NCI-H2107 (cell line): Measurements from ENCODE around the gene CREBBP.

ENCODE experiments used
- DNase-seq: peaks from one replicate; lab custom pipeline; 2025; lab: John Stamatoyannopoulos, UW

Gene CREBBP

DNA sequence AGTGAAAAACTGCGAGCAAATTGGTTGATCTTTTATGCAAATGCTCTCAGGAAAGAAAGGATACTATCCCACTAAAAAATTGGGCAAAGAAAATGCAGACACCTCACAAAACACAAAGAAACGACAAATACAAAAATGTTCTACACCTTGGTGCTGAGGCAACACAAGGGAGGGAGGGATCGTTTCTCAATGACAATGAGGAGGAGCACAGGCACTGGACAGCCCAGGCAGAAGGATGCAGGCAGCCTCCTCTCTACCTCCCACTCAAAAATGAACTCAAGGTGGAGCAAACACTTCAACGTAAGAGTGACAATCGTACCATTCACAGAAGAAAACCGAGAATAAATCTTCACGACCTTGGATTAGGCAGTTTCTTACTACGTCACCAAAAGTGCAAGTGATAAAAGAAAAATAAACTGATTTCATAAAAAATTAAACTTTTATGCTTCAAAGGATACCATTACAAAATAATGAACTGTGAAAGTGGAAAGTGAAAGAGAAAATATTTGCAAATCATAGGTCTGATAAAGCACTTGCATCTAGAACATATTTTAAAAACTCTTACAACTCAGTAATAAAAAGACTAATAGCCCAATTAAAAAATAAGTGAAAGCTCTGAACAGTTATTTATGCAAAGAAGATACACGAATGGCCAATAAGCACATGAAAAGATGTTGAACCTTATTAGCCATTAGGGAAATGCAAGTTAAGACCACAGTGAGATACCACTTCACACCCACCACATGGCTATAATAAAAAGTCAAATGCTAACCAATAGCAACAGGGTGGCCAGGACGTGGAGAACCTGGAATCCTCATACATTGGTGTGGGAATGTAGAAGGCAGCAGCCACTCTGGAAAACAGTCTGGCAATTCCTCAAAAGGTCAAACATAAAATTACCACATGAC lies 82.4 kb downstream of the CREBBP start:
- DNase-seq = no peak

GRCh38 chr16:3797473-3797872 lies 83.0 kb downstream of the CREBBP start:
- no peak for DNase-seq

DNA sequence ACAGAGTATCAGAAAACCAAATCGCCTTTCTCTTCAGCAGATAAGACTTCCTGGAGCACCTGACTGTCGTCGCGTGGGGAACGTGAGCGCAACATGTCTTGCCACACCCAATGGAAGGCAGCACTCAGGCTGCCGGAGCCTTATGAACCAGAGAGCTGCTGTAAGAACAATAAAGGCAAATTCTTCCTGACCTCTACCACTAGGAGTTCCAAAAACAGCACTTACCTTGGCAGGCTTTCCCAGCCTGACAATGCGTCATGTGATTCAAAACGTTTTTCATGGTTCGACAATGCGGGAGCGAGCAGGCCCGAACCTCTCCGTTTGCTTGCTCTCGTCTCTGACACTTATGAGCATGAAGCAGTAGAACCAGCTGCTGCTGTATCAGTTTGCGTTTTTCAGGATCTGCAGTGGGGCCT lies 87.3 kb downstream of the CREBBP start:
- DNase-seq = no peak

- no peak for DNase-seq
Measured at GRCh38 chr16:3792472-3793012, 88.0 kb downstream of the CREBBP start.

- DNase-seq = no peak
Measured at GRCh38 chr16:3791701-3792100, 88.8 kb downstream of the CREBBP start.

GRCh38 chr16:3789375-3790099 lies 91.0 kb downstream of the CREBBP start:
- no peak for DNase-seq

DNA sequence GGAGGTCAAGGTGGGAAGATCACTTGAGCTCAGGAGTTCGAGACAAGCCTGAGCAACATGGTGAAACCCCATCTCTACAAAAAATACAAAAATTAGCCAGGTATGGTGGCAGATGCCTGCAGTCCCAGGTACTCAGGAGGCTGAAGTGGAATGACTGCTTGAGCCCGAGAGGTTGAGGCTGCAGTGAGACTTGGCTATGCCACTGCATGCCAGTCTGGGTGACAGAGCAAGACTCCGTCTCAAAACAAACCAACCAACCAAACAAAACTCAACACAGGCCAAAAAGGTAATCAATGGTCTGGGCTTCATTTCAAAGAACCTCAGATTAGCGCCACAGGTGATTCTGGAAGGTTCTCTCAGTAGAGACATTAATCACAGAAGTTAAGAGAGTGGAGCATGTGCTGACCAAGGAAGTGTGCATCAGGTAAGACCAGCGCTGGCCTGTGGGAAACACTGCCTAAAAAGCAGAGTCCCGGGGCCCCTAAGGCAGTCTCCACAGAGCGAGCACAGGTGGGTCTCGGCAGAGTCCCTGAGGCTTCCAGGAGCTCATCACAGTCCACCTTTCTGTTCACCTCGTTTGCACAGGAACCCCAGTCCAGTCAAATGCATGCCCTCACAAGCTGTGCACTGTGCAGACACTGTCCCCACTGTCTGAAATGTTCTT lies 91.7 kb downstream of the CREBBP start:
- no peak for DNase-seq

DNA sequence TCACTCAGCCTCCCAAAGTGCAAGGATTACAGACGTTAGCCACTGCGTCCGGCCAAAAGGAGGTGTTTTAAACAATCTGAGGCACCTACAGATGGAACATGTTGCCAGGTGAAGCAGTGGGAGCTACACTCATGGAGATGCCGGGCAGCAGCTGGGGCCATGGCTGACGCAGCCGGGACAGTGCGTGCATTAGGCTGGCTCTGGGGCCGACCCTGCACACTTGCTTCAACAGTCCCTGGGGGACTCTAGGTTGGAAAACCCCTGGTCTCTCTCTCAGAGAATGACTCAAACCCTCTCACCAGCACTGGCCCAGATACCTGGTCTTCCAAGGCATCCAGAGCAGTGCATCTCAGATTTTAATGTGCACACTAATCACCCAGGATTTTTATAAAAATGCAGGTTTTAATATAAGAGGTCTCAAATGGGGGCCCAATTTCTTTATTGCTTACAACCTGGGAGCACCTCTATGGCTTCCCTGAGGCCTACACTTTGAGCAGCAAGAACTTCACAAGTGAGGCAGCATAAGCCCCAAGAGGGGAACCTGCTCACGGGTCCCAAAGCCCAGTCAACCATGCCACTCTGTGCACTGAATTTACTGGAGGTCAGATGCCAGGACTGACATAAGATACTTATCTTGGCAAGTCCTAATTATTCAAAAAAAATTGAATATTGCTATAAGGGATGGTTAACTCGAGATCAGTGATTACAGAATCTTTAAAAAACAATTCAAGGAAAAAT lies 92.4 kb downstream of the CREBBP start:
- no peak for DNase-seq

GRCh38 chr16:3785413-3785812 lies 95.1 kb downstream of the CREBBP start:
- DNase-seq = no peak

DNA sequence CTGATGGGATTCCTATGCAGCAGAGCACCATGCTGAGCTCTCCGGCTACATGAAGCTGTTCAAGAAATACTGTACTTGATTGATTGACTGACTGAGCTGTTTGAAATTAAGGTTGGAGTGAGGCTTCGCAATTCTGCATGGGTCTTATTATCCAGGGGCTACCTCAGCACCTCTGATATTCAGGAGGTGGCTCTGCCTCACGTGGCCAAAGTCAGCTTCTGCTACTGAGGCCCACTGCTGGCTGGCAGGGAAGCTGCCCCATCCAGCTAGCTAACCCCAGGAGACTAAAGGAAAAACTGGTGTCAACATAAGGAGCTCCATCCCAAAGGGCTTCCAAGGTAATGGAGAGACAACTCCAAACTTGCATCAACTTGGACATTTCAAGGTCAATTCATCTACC lies 97.0 kb downstream of the CREBBP start:
- DNase-seq = no peak

GRCh38 chr16:3782566-3782965 lies 97.9 kb downstream of the CREBBP start:
- DNase-seq = no peak

- no peak for DNase-seq
Measured at GRCh38 chr16:3781421-3781820, 99.1 kb downstream of the CREBBP start.

- DNase-seq = no peak
Measured at GRCh38 chr16:3780570-3780969, 99.9 kb downstream of the CREBBP start.

- no peak for DNase-seq
Measured at GRCh38 chr16:3776316-3776715, 104.2 kb downstream of the CREBBP start.

DNA sequence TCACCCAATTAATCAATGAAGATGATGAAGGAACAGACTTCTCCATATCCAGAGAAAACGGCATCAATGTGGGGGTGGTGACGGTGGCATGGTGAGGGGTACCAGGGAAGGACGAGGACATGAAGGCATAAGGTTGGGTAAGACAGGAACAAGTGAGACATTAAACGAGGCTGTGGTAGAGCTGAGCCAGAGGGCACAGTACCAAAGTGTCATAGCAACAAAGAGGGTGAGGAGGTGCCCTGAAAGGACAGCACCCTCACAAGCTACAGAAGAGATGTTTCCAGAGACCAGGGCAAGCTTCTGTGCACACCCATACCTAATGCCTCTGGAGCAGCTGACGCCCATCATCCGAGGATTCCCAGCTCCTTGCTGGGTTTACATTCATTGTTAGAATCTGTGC lies 105.7 kb downstream of the CREBBP start:
- no peak for DNase-seq

- no peak for DNase-seq
Measured at GRCh38 chr16:3774156-3774767, 106.3 kb downstream of the CREBBP start.

DNA sequence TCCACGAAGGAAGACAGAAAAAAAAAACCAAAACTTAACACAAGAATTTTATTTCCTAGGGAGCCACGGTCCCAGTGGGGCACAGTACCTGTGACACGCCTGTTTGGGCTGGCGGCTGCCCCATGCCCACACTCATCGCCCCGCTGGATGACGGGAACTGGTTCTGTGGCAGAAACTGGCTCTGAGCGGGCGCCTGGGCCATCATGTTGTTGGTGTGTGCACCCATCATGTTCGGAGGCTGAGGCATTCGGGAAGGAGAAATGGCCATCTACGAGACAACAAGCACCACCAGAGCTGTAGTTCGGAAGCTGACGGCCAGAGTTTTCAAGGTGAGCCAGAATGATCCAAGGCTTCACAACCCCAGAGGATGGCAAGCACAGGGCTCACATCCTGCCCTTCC lies 106.8 kb downstream of the CREBBP start:
- DNase-seq = no peak

- DNase-seq = no peak
Measured at GRCh38 chr16:3771513-3771912, 109.0 kb downstream of the CREBBP start.

DNA sequence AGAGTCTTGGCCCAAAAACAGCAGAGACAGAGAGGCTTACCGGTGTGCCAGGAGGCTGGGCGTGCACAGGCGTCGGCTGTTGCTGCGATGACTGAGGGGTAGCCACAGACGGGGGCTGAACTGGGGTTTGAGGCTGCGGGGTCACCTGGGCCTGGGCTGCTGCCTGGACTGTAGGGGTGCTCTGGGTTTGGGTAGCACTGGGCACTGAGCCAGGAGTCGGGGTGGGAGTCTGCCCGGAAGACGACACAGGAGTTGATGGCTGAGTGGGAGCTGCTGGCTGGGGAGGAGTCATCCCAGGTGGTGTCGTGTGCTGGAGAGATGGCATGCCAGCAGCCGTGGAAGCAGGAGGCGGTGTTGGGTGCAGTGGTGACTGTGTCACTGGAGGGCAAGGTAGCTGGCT lies 110.0 kb downstream of the CREBBP start:
- no peak for DNase-seq

- DNase-seq = no peak
Measured at GRCh38 chr16:3769942-3770341, 110.6 kb downstream of the CREBBP start.

DNA sequence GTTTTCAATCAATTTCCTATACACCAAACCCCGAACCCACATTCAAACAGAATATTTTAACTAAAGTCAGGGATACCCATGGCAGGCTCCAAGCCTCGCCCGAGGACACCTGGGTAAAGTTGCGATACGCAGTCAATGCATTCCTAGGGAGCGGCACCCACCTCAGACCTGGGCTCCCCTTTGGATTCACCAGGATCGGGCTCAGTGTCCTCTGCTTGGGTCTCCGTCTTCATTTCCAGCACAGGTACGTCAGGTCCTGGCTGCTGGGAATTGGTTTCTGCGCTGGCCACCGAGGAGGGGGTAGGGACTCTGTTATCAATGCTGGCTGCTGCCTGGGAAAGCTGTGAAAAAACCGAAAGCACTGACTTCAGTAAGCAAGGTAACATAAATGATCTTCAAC lies 111.5 kb downstream of the CREBBP start:
- DNase-seq = no peak
